HG02981 (cell line): ENCODE measurements around the gene TFAP2B.

Source experiments
- ATAC-seq: cut with Tn5 transposase; IDR thresholded peaks from one replicate; pipeline ENCODE4 v1.9.1; 2021; ENCODE audit warnings: mild to moderate bottlenecking, moderate library complexity; ENCODE audit not compliant: unreplicated experiment

The TFAP2B gene

GRCh38 chr6:50818673-50819072 lies at the start of gene TFAP2B:
TSS of gene TFAP2B (plus strand) at chr6:50818871. CDS start at chr6:50818892, 21 bp downstream.
- no peak for ATAC-seq

- ATAC-seq = no peak
Measured at GRCh38 chr6:50778696-50779095, 40.0 kb upstream of the TFAP2B start.

GRCh38 chr6:50780382-50780781 lies 38.3 kb upstream of the TFAP2B start:
- no peak for ATAC-seq

- ATAC-seq = no peak
Measured at GRCh38 chr6:50785921-50786320, 32.8 kb upstream of the TFAP2B start.

GRCh38 chr6:50791900-50792508 lies 26.7 kb upstream of the TFAP2B start:
- no peak for ATAC-seq

- no peak for ATAC-seq
Measured at GRCh38 chr6:50792771-50793170, 25.9 kb upstream of the TFAP2B start.

GRCh38 chr6:50795574-50795973 lies 23.1 kb upstream of the TFAP2B start:
- no peak for ATAC-seq

GRCh38 chr6:50804283-50804682 lies 14.4 kb upstream of the TFAP2B start:
- ATAC-seq = no peak

GRCh38 chr6:50807035-50807434 lies 11.6 kb upstream of the TFAP2B start:
- no peak for ATAC-seq

GRCh38 chr6:50815436-50816114 lies 3.1 kb upstream of the TFAP2B start:
- ATAC-seq = peak; percentile 34

GRCh38 chr6:50816115-50816675 lies 2.5 kb upstream of the TFAP2B start:
- peak; percentile 62 for ATAC-seq

GRCh38 chr6:50816947-50817645 lies 1.6 kb upstream of the TFAP2B start:
- ATAC-seq = no peak

GRCh38 chr6:50817646-50817950 lies 1.1 kb upstream of the TFAP2B start:
- ATAC-seq = no peak

GRCh38 chr6:50818020-50818419 lies 651 bp upstream of the TFAP2B start:
- ATAC-seq = no peak

GRCh38 chr6:50819466-50819903 lies 814 bp downstream of the TFAP2B start:
- no peak for ATAC-seq

- ATAC-seq = no peak
Measured at GRCh38 chr6:50819904-50820868, 1.5 kb downstream of the TFAP2B start.

GRCh38 chr6:50820869-50821264 lies 2.2 kb downstream of the TFAP2B start:
- ATAC-seq = no peak

- ATAC-seq = no peak
Measured at GRCh38 chr6:50821441-50822077, 2.9 kb downstream of the TFAP2B start.

- ATAC-seq = no peak
Measured at GRCh38 chr6:50822078-50822476, 3.4 kb downstream of the TFAP2B start.
